CD14-positive monocyte (primary cell): Measurements from ENCODE around the gene MYO5B. TPM values are rescaled to one million over a fixed set of nuclear protein-coding genes. Genes with fewer than 3 reads are reported as not detected.
A peak's percentile ranks its signal among the peaks of the same experiment; 100 is the strongest.

Source experiments
- DNase-seq, 3 donors: peaks; one replicate each; pipeline ENCODE4 v3.0.0-alpha.2; 2011 to 2022
- H2AFZ ChIP-seq: 2 replicates; pipeline ENCODE4 v1.6.0; 2012; ENCODE audit warnings: mild to moderate bottlenecking, low read depth, low read length, inconsistent platforms; ENCODE audit not compliant: insufficient read depth, poor library complexity, severe bottlenecking
- H3K27ac ChIP-seq, 2 donors: 1 replicate in 1 of 2; 2 replicates in 1 of 2; pipeline ENCODE4 v1.5.1; 2012 to 2013; ENCODE audit warnings: low read length in 2 of 2, control low read depth in 1 of 2, inconsistent platforms in 1 of 2, low read depth in 1 of 2, mild to moderate bottlenecking in 1 of 2
- H3K27me3 ChIP-seq, 2 donors: one replicate each; pipeline versions ENCODE4 v1.6.0 to v1.6.1; 2011 to 2013; ENCODE audit warnings: low read length in 2 of 2; ENCODE audit not compliant: control insufficient read depth in 2 of 2, insufficient read depth in 2 of 2
- H3K36me3 ChIP-seq, 2 donors: replicated peaks in 1 of 2; 1 replicate in 1 of 2; 2 replicates in 1 of 2; pipeline versions ENCODE4 v1.5.1 to v1.6.1; 2012 to 2013; ENCODE audit warnings: low read length in 2 of 2, control low read depth in 1 of 2, inconsistent platforms in 1 of 2, mild to moderate bottlenecking in 1 of 2; ENCODE audit not compliant: insufficient read depth in 2 of 2, control insufficient read depth in 1 of 2
- H3K4me1 ChIP-seq, 2 donors: 1 replicate in 1 of 2; 2 replicates in 1 of 2; pipeline versions ENCODE4 v1.5.1 to v1.6.1; 2012 to 2013; ENCODE audit warnings: low read length in 2 of 2, control low read depth in 1 of 2, inconsistent platforms in 1 of 2, mild to moderate bottlenecking in 1 of 2, moderate library complexity in 1 of 2; ENCODE audit not compliant: insufficient read depth in 2 of 2, control insufficient read depth in 1 of 2
- H3K4me2 ChIP-seq: replicated peaks from 2 replicates; pipeline ENCODE3; 2012; ENCODE audit warnings: low read length, moderate library complexity, mild to moderate bottlenecking; ENCODE audit not compliant: poor library complexity, severe bottlenecking; ENCODE audit errors: extremely low read depth
- H3K4me3 ChIP-seq, 3 experiments: fragments of 200-600 bp in 1 of 3; sonication (generic) in 1 of 3; replicated peaks in 1 of 3; 1 replicate in 2 of 3; 2 replicates in 1 of 3; pipeline ENCODE4 v1.5.1; 2011 to 2013; ENCODE audit warnings: low read length in 3 of 3, mild to moderate bottlenecking in 3 of 3, control low read depth in 2 of 3, low read depth in 2 of 3, inconsistent platforms in 1 of 3, moderate library complexity in 1 of 3
- H3K79me2 ChIP-seq: 2 replicates; pipeline ENCODE4 v1.6.0; 2012; ENCODE audit warnings: mild to moderate bottlenecking, control low read depth, inconsistent platforms, low read length, moderate library complexity; ENCODE audit not compliant: insufficient read depth
- H3K9ac ChIP-seq: 2 replicates; pipeline ENCODE4 v1.6.0; 2017; ENCODE audit warnings: low read length, mild to moderate bottlenecking; ENCODE audit not compliant: insufficient read depth, poor library complexity, severe bottlenecking
- H3K9me3 ChIP-seq, 2 donors: replicated peaks in 1 of 2; 1 replicate in 1 of 2; 2 replicates in 1 of 2; pipeline versions ENCODE4 v1.5.1 to v1.6.1; 2012 to 2013; ENCODE audit warnings: low read length in 2 of 2, control low read depth in 1 of 2; ENCODE audit not compliant: control insufficient read depth in 1 of 2, insufficient read depth in 1 of 2
- H4K20me1 ChIP-seq: 2 replicates; pipeline ENCODE4 v1.6.0; 2012; ENCODE audit warnings: mild to moderate bottlenecking, low read length, control low read depth, moderate library complexity; ENCODE audit not compliant: insufficient read depth
- H3K27ac Mint-ChIP-seq, 7 donors: one replicate each; pipeline ENCODE4 v1.8.0; 2020; ENCODE audit warnings: mild to moderate bottlenecking in 7 of 7, mixed read lengths in 7 of 7, moderate library complexity in 6 of 7, inconsistent platforms in 2 of 7
- H3K27me3 Mint-ChIP-seq, 3 donors: one replicate each; pipeline ENCODE4 v1.8.0; 2021 to 2022; ENCODE audit warnings: low read depth in 3 of 3, mild to moderate bottlenecking in 3 of 3, mixed read lengths in 3 of 3, moderate library complexity in 3 of 3, inconsistent platforms in 1 of 3
- H3K36me3 Mint-ChIP-seq, 2 donors: one replicate each; pipeline ENCODE4 v1.8.0; 2020; ENCODE audit warnings: mixed read lengths in 2 of 2, inconsistent platforms in 1 of 2, mild to moderate bottlenecking in 1 of 2
- H3K4me1 Mint-ChIP-seq: one replicate; pipeline ENCODE4 v1.8.0; 2020; ENCODE audit warnings: mild to moderate bottlenecking, mixed read lengths
- H3K4me3 Mint-ChIP-seq, 2 donors: one replicate each; pipeline ENCODE4 v1.8.0; 2020; ENCODE audit warnings: mild to moderate bottlenecking in 2 of 2, mixed read lengths in 2 of 2, moderate library complexity in 1 of 2
- H3K9me3 Mint-ChIP-seq, 7 donors: one replicate each; pipeline ENCODE4 v1.8.0; 2020 to 2022; ENCODE audit warnings: mixed read lengths in 7 of 7, mild to moderate bottlenecking in 6 of 7, moderate library complexity in 6 of 7, inconsistent platforms in 2 of 7
- CTCF ChIP-seq: fragments of 200-600 bp; IDR thresholded peaks from one replicate; pipeline ENCODE4 v1.8.0; 2022; ENCODE audit warnings: antibody characterized with exemption, mild to moderate bottlenecking
- WGBS: methylation state at CpG from one replicate; pipeline ENCODE4 v1.1.5; 2013; ENCODE audit warnings: missing lambda C conversion rate; ENCODE audit not compliant: insufficient coverage; 5-methylcytosine and 5-hydroxymethylcytosine counted together
- intact Hi-C, 2 donors: fragments of 100-400 bp; cut with micrococcal nuclease; formaldehyde crosslinking; loops; one replicate each; pipeline versions ENCODE4 v1.15.0 to v1.15.1; 2023
- polyA plus RNA-seq, 3 donors: library from polyadenylated mRNA; depleted of rRNA in 1 of 3; unstranded in 2 of 3; stranded (reverse) in 1 of 3; fragments of 300-500 nt in 2 of 3; fragments of >200 nt in 1 of 3; fragmentation: Illumina TruSeq in 2 of 3; gene quantifications; 1 replicate in 2 of 3; 2 replicates in 1 of 3; pipeline ENCODE4 v1.2.3, GENCODE V29; 2012 to 2021

Gene MYO5B
- polyA plus RNA-seq, 3 donors = 0.04 TPM; not detected in 2

GRCh38 chr18:49933530-49934128, 261.3 kb downstream of the MYO5B start:
- no peak overlapping the region for H3K27ac Mint-ChIP-seq
- peak; percentile 7 to 10 (median 8) for DNase-seq
- intact Hi-C loops = no loop called here

GRCh38 chr18:49931760-49932159, 263.2 kb downstream of the MYO5B start:
- Mint-ChIP-seq H3K36me3 (no peaks in the 10 kb centered on the region), H3K4me1 (peaks cover 17% of the 10 kb centered on the region), H3K27ac (no peak overlapping the region), H3K27me3 (peaks cover 2 to 5% (median 2%) of the 10 kb centered on the region in 3 donors), H3K4me3 (no peak overlapping the region), H3K9me3 (peaks cover 0 to 4% (median 0%) of the 10 kb centered on the region in 7 donors)
- Histone ChIP-seq H4K20me1 (no peaks in the 10 kb centered on the region), H3K36me3 (no peaks in the 10 kb centered on the region), H3K27ac (no peak overlapping the region), H3K9ac (no peak overlapping the region), H3K9me3 (no peaks in the 10 kb centered on the region), H3K27me3 (no peaks in the 10 kb centered on the region), H2AFZ (no peak overlapping the region), H3K4me3 (no peak overlapping the region), H3K4me2 (no peak overlapping the region), H3K4me1 (peaks cover 0 to 16% of the 10 kb centered on the region in 2 donors), H3K79me2 (no peaks in the 10 kb centered on the region)
- DNase-seq = no peak
- no peak for TF ChIP-seq CTCF
- intact Hi-C loops = no loop called here
- 90% methylated on average over 4 of the region's 4 CpGs for WGBS

More at GRCh38 chr18:49933530-49934128, 261.3 kb downstream of the MYO5B start:
- Histone ChIP-seq H3K4me2 (no peak overlapping the region), H4K20me1 (no peaks in the 10 kb centered on the region), H3K36me3 (no peaks in the 10 kb centered on the region), H3K4me3 (no peak overlapping the region), H3K9me3 (no peaks in the 10 kb centered on the region), H3K27ac (no peak overlapping the region), H3K4me1 (peaks cover 0 to 16% of the 10 kb centered on the region in 2 donors), H3K27me3 (no peaks in the 10 kb centered on the region), H3K9ac (peak overlapping the region; percentile 1), H3K79me2 (no peaks in the 10 kb centered on the region), H2AFZ (peak overlapping the region; percentile 35)
- no peaks in the 10 kb centered on the region for H3K9me3 Mint-ChIP-seq
- no peaks in the 10 kb centered on the region for H3K36me3 Mint-ChIP-seq
- H3K4me3 Mint-ChIP-seq = no peak overlapping the region
- no peak for TF ChIP-seq CTCF
- no CpG with 5 or more reads among the region's 3 CpGs for WGBS
- peaks cover 0 to 9% (median 2%) of the 10 kb centered on the region in 3 donors for H3K27me3 Mint-ChIP-seq
- peaks cover 17% of the 10 kb centered on the region for H3K4me1 Mint-ChIP-seq
